K562 (cell line): ENCODE data around the gene LILRB3. TPM values are rescaled to one million over a fixed set of nuclear protein-coding genes. Genes with fewer than 3 reads are reported as not detected.

Source experiments
- ARID2 ChIP-seq: fragments of 450-650 bp; IDR thresholded peaks from 2 replicates; pipeline ENCODE4 v1.6.1; 2017; ENCODE audit warnings: antibody characterized with exemption, mild to moderate bottlenecking
- BHLHE40 ChIP-seq: IDR thresholded peaks from 2 replicates; pipeline ENCODE4 v1.6.1; 2011; ENCODE audit warnings: low read length, improper control_type of control experiment
- CBX5 ChIP-seq: IDR thresholded peaks from 2 replicates; pipeline ENCODE4 v1.6.1; 2014; ENCODE audit warnings: low read depth, borderline replicate concordance
- CCNT2 ChIP-seq: IDR thresholded peaks from 2 replicates; pipeline ENCODE4 v1.6.1; 2011; ENCODE audit warnings: borderline replicate concordance, low read depth, mild to moderate bottlenecking, moderate library complexity, mixed read lengths, low read length; ENCODE audit not compliant: insufficient read length; ENCODE audit errors: extremely low read depth
- CREB1 ChIP-seq, 2 experiments: sonication (generic) in 1 of 2; formaldehyde crosslinking in 1 of 2; IDR thresholded peaks; 2 replicates each; pipeline versions ENCODE4 v1.6.1 to v1.8.0; 2012 to 2022; ENCODE audit warnings: inconsistent platforms in 1 of 2, mild to moderate bottlenecking in 1 of 2, missing genetic modification reagents in 1 of 2, moderate library complexity in 1 of 2
- CREBBP ChIP-seq: IDR thresholded peaks from one replicate; pipeline ENCODE4 v1.6.1; 2012; ENCODE audit warnings: low read depth, mild to moderate bottlenecking, control low read depth, inconsistent platforms, low read length
- FOXK1 ChIP-seq: sonication (generic); formaldehyde crosslinking; IDR thresholded peaks from 2 replicates; pipeline ENCODE4 v1.8.0; 2022; ENCODE audit warnings: missing genetic modification reagents, mild to moderate bottlenecking, borderline replicate concordance
- FOXK2 ChIP-seq, 2 experiments: fragments of 450-650 bp; IDR thresholded peaks in 1 of 2; conservative IDR thresholded peaks in 1 of 2; 2 replicates each; pipeline ENCODE4 v1.6.1; 2016; ENCODE audit warnings: low read depth in 2 of 2, mild to moderate bottlenecking in 1 of 2
- JUND ChIP-seq, 2 experiments: IDR thresholded peaks; 2 replicates in 1 of 2; 3 replicates in 1 of 2; pipeline ENCODE4 v1.6.1; 2011; ENCODE audit warnings: borderline replicate concordance in 2 of 2, low read depth in 2 of 2, low read length in 2 of 2, improper control_type of control experiment in 1 of 2, missing biosample characterization in 1 of 2, missing genetic modification characterization in 1 of 2, missing genetic modification reagents in 1 of 2
- MTF1 ChIP-seq: fragments of 250-450 bp; sonication (Bioruptor Pico); IDR thresholded peaks from 2 replicates; pipeline ENCODE4 v1.9.0; 2021; ENCODE audit warnings: moderate library complexity, mild to moderate bottlenecking, inconsistent platforms, borderline replicate concordance
- PHF21A ChIP-seq: fragments of 450-650 bp; IDR thresholded peaks from 2 replicates; pipeline ENCODE4 v1.6.1; 2017; ENCODE audit warnings: low read depth, borderline replicate concordance
- POLR2AphosphoS2 ChIP-seq: IDR thresholded peaks from 2 replicates; pipeline ENCODE4 v1.6.1; 2012; ENCODE audit warnings: low read length, improper control_type of control experiment
- RAD51 ChIP-seq: fragments of 450-650 bp; IDR thresholded peaks from 2 replicates; pipeline ENCODE4 v1.7.1; 2016; ENCODE audit warnings: low read depth, mild to moderate bottlenecking, borderline replicate concordance
- ZBTB1 ChIP-seq: sonication (generic); formaldehyde crosslinking; IDR thresholded peaks from 2 replicates; pipeline ENCODE4 v1.8.1; 2023; ENCODE audit warnings: missing genetic modification reagents, low read depth, mild to moderate bottlenecking, borderline replicate concordance
- ZBTB8A ChIP-seq: fragments of 450-650 bp; IDR thresholded peaks from 2 replicates; pipeline ENCODE4 v1.6.1; 2018; ENCODE audit warnings: mild to moderate bottlenecking, moderate library complexity; ENCODE audit not compliant: partially characterized antibody
- ZNF134 ChIP-seq: fragments of 250-450 bp; sonication (Bioruptor Pico); conservative IDR thresholded peaks from 2 replicates; pipeline ENCODE4 v1.4.0; 2020
- ZNF77 ChIP-seq: fragments of 250-450 bp; sonication (Bioruptor Pico); IDR thresholded peaks from 2 replicates; pipeline ENCODE4 v1.5.0; 2020
- polyA plus RNA-seq, 8 experiments: library from polyadenylated mRNA; depleted of rRNA in 4 of 8; stranded (reverse) in 5 of 8; unstranded in 3 of 8; fragments of >200 nt; fragmentation: Nextera tagmentation in 2 of 8; fragmentation: Illumina TruSeq in 1 of 8; extraction: Ambion mirVana in 2 of 8; extraction: Trizol in 1 of 8; gene quantifications; 2 replicates each; pipeline versions ENCODE4 v1.2.1 to v1.2.3, GENCODE V29; 2011 to 2014; ENCODE audit warnings: inconsistent platforms in 1 of 8, missing spikeins in 1 of 8
- total RNA-seq, 7 experiments: library from RNA; depleted of rRNA in 6 of 7; stranded (reverse); fragments of >200 nt in 6 of 7; fragmentation: Illumina TruSeq in 2 of 7; extraction: Trizol in 2 of 7; gene quantifications; 2 replicates each; pipeline versions ENCODE4 v1.2.1 to v1.2.3, GENCODE V29; 2011 to 2021; ENCODE audit warnings: low replicate concordance in 1 of 7
- TF ChIP-seq, protein P1 (sequence below): fragments of 450-650 bp; IDR thresholded peaks from 2 replicates; pipeline ENCODE4 v1.6.1; 2018; ENCODE audit not compliant: partially characterized antibody
- TF ChIP-seq, protein P2 (sequence below): fragments of 450-650 bp; formaldehyde crosslinking; IDR thresholded peaks from 2 replicates; pipeline ENCODE4 v1.4.0; 2022; ENCODE audit warnings: missing genetic modification characterization
- TF ChIP-seq, protein P3 (sequence below): sonication (generic); formaldehyde crosslinking; IDR thresholded peaks from 2 replicates; pipeline ENCODE4 v1.8.0; 2022; ENCODE audit warnings: missing genetic modification reagents, mild to moderate bottlenecking, borderline replicate concordance

Gene LILRB3
- total and polyA plus RNA-seq, 9 of the 15 experiments (the other 6 are each of a cell fraction or from before 2014, with no cell fraction given) = 0.01 to 0.09 TPM; not detected in 7

- TF ChIP-seq FOXK2 (conservative IDR thresholded peaks at IDR 0.05 in 1 of 2, IDR thresholded peaks at IDR 0.05 in 1 of 2; ENCODE audit: low read depth in 2 of 2) (peak; percentile 73 to 83; a peak in 3 of 4 replicates), FOXK1 (CRISPR knock-in tag) (no peak), ZBTB8A (no peak), CREB1 (IDR thresholded peaks at IDR 0.05) (peak; percentile 66), CREB1 (CRISPR knock-in tag; IDR thresholded peaks at IDR 0.05) (peak; percentile 77), RAD51 (no peak), JUND (IDR thresholded peaks at IDR 0.05; ENCODE audit: borderline replicate concordance, low read depth, low read length) (peak; percentile 42; the same call in 1 of the 2 replicates), JUND (tag; IDR thresholded peaks at IDR 0.05; ENCODE audit: borderline replicate concordance, low read depth, low read length) (no peak; the same call in 2 of the 3 replicates), CBX5 (no peak), ZNF134 (CRISPR knock-in tag) (no peak), PHF21A (no peak), ZNF77 (CRISPR knock-in tag) (no peak), BHLHE40 (no peak), CREBBP (no peak), ZBTB1 (no peak), CCNT2 (peak; percentile 47), POLR2AphosphoS2 (no peak), MTF1 (CRISPR knock-in tag) (no peak), ARID2 (no peak)
- TF ChIP-seq, protein P1, sequence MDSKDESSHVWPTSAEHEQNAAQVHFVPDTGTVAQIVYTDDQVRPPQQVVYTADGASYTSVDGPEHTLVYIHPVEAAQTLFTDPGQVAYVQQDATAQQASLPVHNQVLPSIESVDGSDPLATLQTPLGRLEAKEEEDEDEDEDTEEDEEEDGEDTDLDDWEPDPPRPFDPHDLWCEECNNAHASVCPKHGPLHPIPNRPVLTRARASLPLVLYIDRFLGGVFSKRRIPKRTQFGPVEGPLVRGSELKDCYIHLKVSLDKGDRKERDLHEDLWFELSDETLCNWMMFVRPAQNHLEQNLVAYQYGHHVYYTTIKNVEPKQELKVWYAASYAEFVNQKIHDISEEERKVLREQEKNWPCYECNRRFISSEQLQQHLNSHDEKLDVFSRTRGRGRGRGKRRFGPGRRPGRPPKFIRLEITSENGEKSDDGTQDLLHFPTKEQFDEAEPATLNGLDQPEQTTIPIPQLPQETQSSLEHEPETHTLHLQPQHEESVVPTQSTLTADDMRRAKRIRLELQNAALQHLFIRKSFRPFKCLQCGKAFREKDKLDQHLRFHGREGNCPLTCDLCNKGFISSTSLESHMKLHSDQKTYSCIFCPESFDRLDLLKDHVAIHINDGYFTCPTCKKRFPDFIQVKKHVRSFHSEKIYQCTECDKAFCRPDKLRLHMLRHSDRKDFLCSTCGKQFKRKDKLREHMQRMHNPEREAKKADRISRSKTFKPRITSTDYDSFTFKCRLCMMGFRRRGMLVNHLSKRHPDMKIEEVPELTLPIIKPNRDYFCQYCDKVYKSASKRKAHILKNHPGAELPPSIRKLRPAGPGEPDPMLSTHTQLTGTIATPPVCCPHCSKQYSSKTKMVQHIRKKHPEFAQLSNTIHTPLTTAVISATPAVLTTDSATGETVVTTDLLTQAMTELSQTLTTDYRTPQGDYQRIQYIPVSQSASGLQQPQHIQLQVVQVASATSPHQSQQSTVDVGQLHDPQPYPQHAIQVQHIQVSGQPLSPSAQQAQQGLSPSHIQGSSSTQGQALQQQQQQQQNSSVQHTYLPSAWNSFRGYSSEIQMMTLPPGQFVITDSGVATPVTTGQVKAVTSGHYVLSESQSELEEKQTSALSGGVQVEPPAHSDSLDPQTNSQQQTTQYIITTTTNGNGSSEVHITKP = peak; percentile 79
- TF ChIP-seq, protein P2, sequence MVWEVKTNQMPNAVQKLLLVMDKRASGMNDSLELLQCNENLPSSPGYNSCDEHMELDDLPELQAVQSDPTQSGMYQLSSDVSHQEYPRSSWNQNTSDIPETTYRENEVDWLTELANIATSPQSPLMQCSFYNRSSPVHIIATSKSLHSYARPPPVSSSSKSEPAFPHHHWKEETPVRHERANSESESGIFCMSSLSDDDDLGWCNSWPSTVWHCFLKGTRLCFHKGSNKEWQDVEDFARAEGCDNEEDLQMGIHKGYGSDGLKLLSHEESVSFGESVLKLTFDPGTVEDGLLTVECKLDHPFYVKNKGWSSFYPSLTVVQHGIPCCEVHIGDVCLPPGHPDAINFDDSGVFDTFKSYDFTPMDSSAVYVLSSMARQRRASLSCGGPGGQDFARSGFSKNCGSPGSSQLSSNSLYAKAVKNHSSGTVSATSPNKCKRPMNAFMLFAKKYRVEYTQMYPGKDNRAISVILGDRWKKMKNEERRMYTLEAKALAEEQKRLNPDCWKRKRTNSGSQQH = no peak
- TF ChIP-seq, protein P3, sequence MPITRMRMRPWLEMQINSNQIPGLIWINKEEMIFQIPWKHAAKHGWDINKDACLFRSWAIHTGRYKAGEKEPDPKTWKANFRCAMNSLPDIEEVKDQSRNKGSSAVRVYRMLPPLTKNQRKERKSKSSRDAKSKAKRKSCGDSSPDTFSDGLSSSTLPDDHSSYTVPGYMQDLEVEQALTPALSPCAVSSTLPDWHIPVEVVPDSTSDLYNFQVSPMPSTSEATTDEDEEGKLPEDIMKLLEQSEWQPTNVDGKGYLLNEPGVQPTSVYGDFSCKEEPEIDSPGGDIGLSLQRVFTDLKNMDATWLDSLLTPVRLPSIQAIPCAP (CRISPR knock-in tag) = no peak
Observed at GRCh38 chr19:54189735-54190502, 32.9 kb downstream of the LILRB3 start (continued).
